Dermis blood vessel endothelial cell (primary cell): Measurements from ENCODE around the gene CNN3. TPM values are rescaled to one million over a fixed set of nuclear protein-coding genes. Genes with fewer than 3 reads are reported as not detected.

Experiments used
- DNase-seq: peaks from one replicate; pipeline ENCODE4 v3.0.0; 2010
- total RNA-seq: library from RNA; depleted of rRNA; stranded (reverse); fragments of >200 nt; gene quantifications from 2 replicates; pipeline ENCODE4 v1.2.3, GENCODE V29; 2014

Gene CNN3
- total RNA-seq: 578 and 589 TPM in 2 replicates

GRCh38 chr1:94926915-94927404, at the start of gene CNN3:
Gene CNN3, minus strand, starts transcription at chr1:94927110. Its CDS starts 216 bp downstream, at chr1:94926894.
- DNase-seq: peak; percentile 95

- DNase-seq: no peak
Measured at GRCh38 chr1:94974824-94975223, 47.9 kb upstream of the CNN3 start.

- DNase-seq: no peak
Measured at GRCh38 chr1:94974241-94974640, 47.3 kb upstream of the CNN3 start.

- no peak for DNase-seq
Measured at GRCh38 chr1:94973309-94973922, 46.5 kb upstream of the CNN3 start.

GRCh38 chr1:94971491-94971924, 44.6 kb upstream of the CNN3 start:
- DNase-seq: peak; percentile 52

- no peak for DNase-seq
Measured at GRCh38 chr1:94970783-94971182, 43.9 kb upstream of the CNN3 start.

GRCh38 chr1:94969137-94969536, 42.2 kb upstream of the CNN3 start:
- no peak for DNase-seq

- DNase-seq: no peak
Measured at GRCh38 chr1:94966033-94966432, 39.1 kb upstream of the CNN3 start.

GRCh38 chr1:94963864-94964263, 37.0 kb upstream of the CNN3 start:
- no peak for DNase-seq

GRCh38 chr1:94962409-94963265, 35.7 kb upstream of the CNN3 start:
- peak; percentile 65 for DNase-seq

GRCh38 chr1:94961988-94962387, 35.1 kb upstream of the CNN3 start:
- no peak for DNase-seq

GRCh38 chr1:94961582-94961981, 34.7 kb upstream of the CNN3 start:
- DNase-seq: no peak

GRCh38 chr1:94958081-94958480, 31.2 kb upstream of the CNN3 start:
- no peak for DNase-seq

GRCh38 chr1:94955767-94956632, 29.1 kb upstream of the CNN3 start:
- peak; percentile 43 for DNase-seq

- peak; percentile 70 for DNase-seq
Measured at GRCh38 chr1:94954263-94955220, 27.6 kb upstream of the CNN3 start.

GRCh38 chr1:94953746-94954145, 26.8 kb upstream of the CNN3 start:
- no peak for DNase-seq

GRCh38 chr1:94953107-94953506, 26.2 kb upstream of the CNN3 start:
- DNase-seq: no peak

- DNase-seq: no peak
Measured at GRCh38 chr1:94952539-94952938, 25.6 kb upstream of the CNN3 start.

- no peak for DNase-seq
Measured at GRCh38 chr1:94951509-94952208, 24.7 kb upstream of the CNN3 start.

- DNase-seq: no peak
Measured at GRCh38 chr1:94951046-94951445, 24.1 kb upstream of the CNN3 start.
